Stimulated activated CD4-positive, alpha-beta T cell treated with anti-CD3 and anti-CD28 coated beads, TNF-alpha, amount 100 ng/mL, for 24 hours (primary cell): ENCODE data around the gene APOL2.
"Not testable (repeated sequence)": the region's sequence is repeated elsewhere in the genome, so short reads cannot be mapped to it uniquely, and the experiment has no call there.

ENCODE experiments used
- DNase-seq, 3 experiments: peaks; one replicate each; pipeline ENCODE4 v3.0.0-alpha.2; 2020; ENCODE audit warnings: low read depth in 3 of 3

The APOL2 gene

GRCh38 chr22:36262307-36262706 lies 23.0 kb upstream of the APOL2 start:
- not testable (repeated sequence) for DNase-seq

GRCh38 chr22:36261675-36262074 lies 22.3 kb upstream of the APOL2 start:
- DNase-seq = not testable (repeated sequence)

- DNase-seq = no peak
Measured at GRCh38 chr22:36259615-36260300, 20.4 kb upstream of the APOL2 start.

- DNase-seq = peak in 1 of 3 experiments; percentile 31
Measured at GRCh38 chr22:36258701-36259614, 19.6 kb upstream of the APOL2 start.

- no peak for DNase-seq
Measured at GRCh38 chr22:36257948-36258670, 18.8 kb upstream of the APOL2 start.

GRCh38 chr22:36257308-36257707 lies 18.0 kb upstream of the APOL2 start:
- no peak for DNase-seq

GRCh38 chr22:36256478-36256877 lies 17.2 kb upstream of the APOL2 start:
- no peak for DNase-seq

- not testable (repeated sequence) for DNase-seq
Measured at GRCh38 chr22:36255572-36255971, 16.2 kb upstream of the APOL2 start.

GRCh38 chr22:36253523-36254490 lies 14.5 kb upstream of the APOL2 start:
- DNase-seq = peak in 1 of 3 experiments; percentile 57

GRCh38 chr22:36252754-36253522 lies 13.6 kb upstream of the APOL2 start, which contains the start of gene APOL1:
TSS of gene APOL1 (plus strand) at chr22:36253133. CDS start at chr22:36254956, 1,823 bp downstream.
- peak in 1 of 3 experiments; percentile 47 for DNase-seq

GRCh38 chr22:36251979-36252608 lies 12.8 kb upstream of the APOL2 start:
- not testable (repeated sequence) for DNase-seq

- not testable (repeated sequence) for DNase-seq
Measured at GRCh38 chr22:36250292-36250960, 11.1 kb upstream of the APOL2 start.

GRCh38 chr22:36249160-36249559 lies 9.8 kb upstream of the APOL2 start:
- no peak for DNase-seq

- no peak for DNase-seq
Measured at GRCh38 chr22:36247955-36248354, 8.6 kb upstream of the APOL2 start.

- DNase-seq = no peak
Measured at GRCh38 chr22:36246718-36247117, 7.4 kb upstream of the APOL2 start.

- no peak for DNase-seq
Measured at GRCh38 chr22:36245805-36246356, 6.6 kb upstream of the APOL2 start.

GRCh38 chr22:36244522-36245391 lies 5.4 kb upstream of the APOL2 start:
- DNase-seq = no peak

- DNase-seq = no peak
Measured at GRCh38 chr22:36243986-36244385, 4.7 kb upstream of the APOL2 start.
